ENCODE results near the gene VTN.

GRCh38 chr17:28406473-28406814, 36.3 kb upstream of the VTN start:
- TF ChIP-seq CTCF (IDR thresholded peaks at IDR 0.05) = no peak
- TF ChIP-seq POLR2AphosphoS5 (IDR thresholded peaks at IDR 0.05; ENCODE audit: insufficient read depth in 1 of 2, low read depth in 1 of 2) = no peak
- no peak for TF ChIP-seq POLR2A (IDR thresholded peaks at IDR 0.05)

All from vagina (tissue), 2 donors.